ENCODE data around the gene CNPY4.

The CNPY4 gene

GRCh38 chr7:100075418-100075817, 44.0 kb upstream of the CNPY4 start:
- Mint-ChIP-seq H3K36me3 (ENCODE audit: low read depth) (peaks cover 100% of the 10 kb centered on the region), H3K9me3 (peaks cover 99% of the 10 kb centered on the region), H3K4me1 (peaks cover 6% of the 10 kb centered on the region), H3K27ac (peak overlapping the region; percentile 22), H3K4me3 (peak overlapping the region; percentile 62), H3K27me3 (ENCODE audit: low read depth, poor library complexity) (peaks cover 22% of the 10 kb centered on the region)
- DNase-seq: no peak
- TF ChIP-seq CTCF (IDR thresholded peaks at IDR 0.05): no peak

- TF ChIP-seq CTCF (IDR thresholded peaks at IDR 0.05): no peak
- Mint-ChIP-seq H3K27me3 (ENCODE audit: low read depth, poor library complexity) (peaks cover 21% of the 10 kb centered on the region), H3K4me3 (peak overlapping the region; percentile 47), H3K27ac (no peak overlapping the region), H3K4me1 (peaks cover 12% of the 10 kb centered on the region), H3K9me3 (peaks cover 94% of the 10 kb centered on the region), H3K36me3 (ENCODE audit: low read depth) (peaks cover 95% of the 10 kb centered on the region)
- no peak for DNase-seq
These were observed 42.2 kb upstream of the CNPY4 start for GRCh38 chr7:100077205-100077604.

GRCh38 chr7:100079024-100079560, 40.3 kb upstream of the CNPY4 start:
- Mint-ChIP-seq H3K9me3 (peaks cover 75% of the 10 kb centered on the region), H3K36me3 (ENCODE audit: low read depth) (peaks cover 76% of the 10 kb centered on the region), H3K4me3 (peak overlapping the region; percentile 70), H3K27ac (no peak overlapping the region), H3K4me1 (peaks cover 19% of the 10 kb centered on the region), H3K27me3 (ENCODE audit: low read depth, poor library complexity) (peaks cover 32% of the 10 kb centered on the region)
- DNase-seq: no peak
- TF ChIP-seq CTCF (IDR thresholded peaks at IDR 0.05): no peak

GRCh38 chr7:100080907-100081534, 38.4 kb upstream of the CNPY4 start:
- Mint-ChIP-seq H3K27me3 (ENCODE audit: low read depth, poor library complexity) (peaks cover 37% of the 10 kb centered on the region), H3K9me3 (peaks cover 56% of the 10 kb centered on the region), H3K4me1 (peaks cover 19% of the 10 kb centered on the region), H3K27ac (peak overlapping the region; percentile 98), H3K4me3 (peak overlapping the region; percentile 99), H3K36me3 (ENCODE audit: low read depth) (peaks cover 57% of the 10 kb centered on the region)
- DNase-seq: no peak
- TF ChIP-seq CTCF (IDR thresholded peaks at IDR 0.05): no peak

GRCh38 chr7:100081535-100082102, 37.8 kb upstream of the CNPY4 start, which contains the start of gene ZNF3:
Gene ZNF3, minus strand, starts transcription at chr7:100081723. Its CDS starts 4,366 bp downstream, at chr7:100077357.
- peaks cover 50% of the 10 kb centered on the region for H3K9me3 Mint-ChIP-seq
- peak; percentile 88 for TF ChIP-seq CTCF (IDR thresholded peaks at IDR 0.05)
- H3K4me3 Mint-ChIP-seq: peak within 1 kb of the TSS; percentile 99
- H3K27me3 Mint-ChIP-seq (ENCODE audit: low read depth, poor library complexity): peaks cover 32% of the 10 kb centered on the region
- peak within 1 kb of the TSS; percentile 99 for H3K27ac Mint-ChIP-seq
- H3K4me1 Mint-ChIP-seq: peaks cover 19% of the 10 kb centered on the region
- H3K36me3 Mint-ChIP-seq (ENCODE audit: low read depth): peaks cover 51% of the 10 kb centered on the region
- peak; percentile 98 for DNase-seq

Data from nephron progenitor cell (in vitro differentiated cells).